ENCODE results near the gene VTI1A.
"Not testable (repeated sequence)": the region's sequence is repeated elsewhere in the genome, so short reads cannot be mapped to it uniquely, and the experiment has no call there.

The VTI1A gene

GRCh38 chr10:112492736-112493135 lies 45.7 kb downstream of the VTI1A start:
- no peak for DNase-seq
- in situ Hi-C loops (cut with HindIII; ENCODE audit: low pct_ligation_motif_present, low pct_unique_long_range_greater_than_20kb, low sequenced_read_pairs), result no loop called here

- in situ Hi-C loops (cut with HindIII; ENCODE audit: low pct_ligation_motif_present, low pct_unique_long_range_greater_than_20kb, low sequenced_read_pairs), result no loop called here
These were observed 50.4 kb downstream of the VTI1A start for GRCh38 chr10:112497347-112497950.

GRCh38 chr10:112498806-112499205 lies 51.8 kb downstream of the VTI1A start:
- no peak for DNase-seq
- in situ Hi-C loops (cut with HindIII; ENCODE audit: low pct_ligation_motif_present, low pct_unique_long_range_greater_than_20kb, low sequenced_read_pairs), result no loop called here

More at GRCh38 chr10:112497347-112497950, 50.4 kb downstream of the VTI1A start:
- no peak for DNase-seq

GRCh38 chr10:112499985-112500384 lies 53.0 kb downstream of the VTI1A start:
- DNase-seq; in situ Hi-C loops (cut with HindIII; ENCODE audit: low pct_ligation_motif_present, low pct_unique_long_range_greater_than_20kb, low sequenced_read_pairs): not testable (repeated sequence)

GRCh38 chr10:112502536-112502935 lies 55.5 kb downstream of the VTI1A start:
- DNase-seq, result no peak
- in situ Hi-C loops (cut with HindIII; ENCODE audit: low pct_ligation_motif_present, low pct_unique_long_range_greater_than_20kb, low sequenced_read_pairs), result no loop called here

- in situ Hi-C loops (cut with HindIII; ENCODE audit: low pct_ligation_motif_present, low pct_unique_long_range_greater_than_20kb, low sequenced_read_pairs), result no loop called here
These were observed 56.6 kb downstream of the VTI1A start for GRCh38 chr10:112503643-112504042.

GRCh38 chr10:112507046-112507445 lies 60.0 kb downstream of the VTI1A start:
- DNase-seq, result no peak
- in situ Hi-C loops (cut with HindIII; ENCODE audit: low pct_ligation_motif_present, low pct_unique_long_range_greater_than_20kb, low sequenced_read_pairs), result no loop called here

More at GRCh38 chr10:112503643-112504042, 56.6 kb downstream of the VTI1A start:
- no peak for DNase-seq

- in situ Hi-C loops (cut with HindIII; ENCODE audit: low pct_ligation_motif_present, low pct_unique_long_range_greater_than_20kb, low sequenced_read_pairs), result no loop called here
- no peak for DNase-seq
These were observed 61.0 kb downstream of the VTI1A start for GRCh38 chr10:112507988-112508387.

GRCh38 chr10:112509558-112510291 lies 62.7 kb downstream of the VTI1A start:
- no peak for DNase-seq
- in situ Hi-C loops (cut with HindIII; ENCODE audit: low pct_ligation_motif_present, low pct_unique_long_range_greater_than_20kb, low sequenced_read_pairs), result no loop called here

GRCh38 chr10:112510384-112510783 lies 63.4 kb downstream of the VTI1A start:
- no peak for DNase-seq
- in situ Hi-C loops (cut with HindIII; ENCODE audit: low pct_ligation_motif_present, low pct_unique_long_range_greater_than_20kb, low sequenced_read_pairs), result no loop called here

GRCh38 chr10:112512294-112512693 lies 65.3 kb downstream of the VTI1A start:
- DNase-seq, result no peak
- in situ Hi-C loops (cut with HindIII; ENCODE audit: low pct_ligation_motif_present, low pct_unique_long_range_greater_than_20kb, low sequenced_read_pairs), result no loop called here

- in situ Hi-C loops (cut with HindIII; ENCODE audit: low pct_ligation_motif_present, low pct_unique_long_range_greater_than_20kb, low sequenced_read_pairs), result no loop called here
- DNase-seq, result no peak
These were observed 68.1 kb downstream of the VTI1A start for GRCh38 chr10:112515126-112515525.

GRCh38 chr10:112515852-112516251 lies 68.8 kb downstream of the VTI1A start:
- in situ Hi-C loops (cut with HindIII; ENCODE audit: low pct_ligation_motif_present, low pct_unique_long_range_greater_than_20kb, low sequenced_read_pairs), result no loop called here
- no peak for DNase-seq

- in situ Hi-C loops (cut with HindIII; ENCODE audit: low pct_ligation_motif_present, low pct_unique_long_range_greater_than_20kb, low sequenced_read_pairs), result no loop called here
These were observed 70.4 kb downstream of the VTI1A start for GRCh38 chr10:112517451-112517862.

GRCh38 chr10:112519133-112519761 lies 72.2 kb downstream of the VTI1A start:
- DNase-seq, result no peak
- in situ Hi-C loops (cut with HindIII; ENCODE audit: low pct_ligation_motif_present, low pct_unique_long_range_greater_than_20kb, low sequenced_read_pairs), result no loop called here

More at GRCh38 chr10:112517451-112517862, 70.4 kb downstream of the VTI1A start:
- no peak for DNase-seq

GRCh38 chr10:112520914-112521313 lies 73.9 kb downstream of the VTI1A start:
- in situ Hi-C loops (cut with HindIII; ENCODE audit: low pct_ligation_motif_present, low pct_unique_long_range_greater_than_20kb, low sequenced_read_pairs), result no loop called here

GRCh38 chr10:112524641-112525040 lies 77.6 kb downstream of the VTI1A start:
- DNase-seq, result no peak
- in situ Hi-C loops (cut with HindIII; ENCODE audit: low pct_ligation_motif_present, low pct_unique_long_range_greater_than_20kb, low sequenced_read_pairs), result no loop called here

More at GRCh38 chr10:112520914-112521313, 73.9 kb downstream of the VTI1A start:
- DNase-seq, result no peak

- no peak for DNase-seq
- in situ Hi-C loops (cut with HindIII; ENCODE audit: low pct_ligation_motif_present, low pct_unique_long_range_greater_than_20kb, low sequenced_read_pairs), result no loop called here
These were observed 78.2 kb downstream of the VTI1A start for GRCh38 chr10:112525200-112525599.

GRCh38 chr10:112526139-112526538 lies 79.1 kb downstream of the VTI1A start:
- in situ Hi-C loops (cut with HindIII; ENCODE audit: low pct_ligation_motif_present, low pct_unique_long_range_greater_than_20kb, low sequenced_read_pairs), result no loop called here
- DNase-seq, result no peak

GRCh38 chr10:112526906-112527305 lies 79.9 kb downstream of the VTI1A start:
- in situ Hi-C loops (cut with HindIII; ENCODE audit: low pct_ligation_motif_present, low pct_unique_long_range_greater_than_20kb, low sequenced_read_pairs), result no loop called here
- no peak for DNase-seq

Data from ACHN (cell line).